Spleen (tissue), 3 donors: ENCODE data around the gene STARD13.

Experiments used
- POLR2A ChIP-seq, 3 donors: fragments of 450-650 bp; IDR thresholded peaks; one replicate each; pipeline ENCODE4 v1.5.1; 2017; ENCODE audit warnings: antibody characterized with exemption in 3 of 3, mild to moderate bottlenecking in 1 of 3
- POLR2AphosphoS5 ChIP-seq, 3 donors: sonication (generic); formaldehyde crosslinking; IDR thresholded peaks; one replicate each; pipeline ENCODE4 v1.5.1; 2017; ENCODE audit warnings: antibody characterized with exemption in 3 of 3

DNA sequence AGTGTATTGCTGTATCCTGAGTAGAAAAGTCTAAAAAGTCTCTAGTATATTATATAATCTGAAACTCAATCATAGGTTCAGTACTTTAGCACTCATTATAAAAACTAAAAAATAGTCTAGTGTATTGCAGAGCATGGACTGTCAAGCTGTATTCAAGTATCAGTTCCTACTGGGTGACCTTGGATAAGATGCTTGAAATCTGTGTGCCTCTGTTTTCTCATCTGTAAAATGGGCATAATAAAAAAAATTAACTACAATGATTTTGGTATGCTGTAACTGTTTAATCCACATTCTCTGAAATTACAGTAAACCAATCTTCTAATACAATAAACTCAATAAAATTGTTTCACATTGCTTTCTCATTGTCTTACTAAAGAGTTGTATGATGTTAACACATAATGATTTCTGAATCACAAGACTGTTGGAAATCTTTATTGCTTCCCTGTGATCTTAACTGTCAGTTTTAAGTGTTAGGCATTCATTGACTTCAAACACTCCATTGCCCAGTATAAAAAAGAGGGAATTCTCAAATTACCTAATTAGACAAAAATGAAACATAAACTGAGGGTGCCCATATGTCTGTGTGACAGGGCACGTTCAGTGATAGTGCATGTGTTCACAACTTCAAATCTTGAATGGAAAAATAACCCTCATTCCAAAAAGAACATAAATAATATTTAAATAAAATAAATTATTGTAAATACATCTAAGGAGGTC, 2.2 kb downstream of the STARD13 start:
- no peak for TF ChIP-seq POLR2AphosphoS5 (IDR thresholded peaks at IDR 0.05)
- no peak for TF ChIP-seq POLR2A (IDR thresholded peaks at IDR 0.05)
